GM12878 (cell line): ENCODE results near the gene TOP2A. TPM values are rescaled to one million over a fixed set of nuclear protein-coding genes. Genes with fewer than 3 reads are reported as not detected.

Experiments used
- ATAC-seq: fragments of 200-7000 bp; cut with Tn5 transposase; 3 replicates; pipeline ENCODE4 v1.9.1; 2020; ENCODE audit warnings: mild to moderate bottlenecking, moderate library complexity
- BruUV-seq: library from RNA; stranded (reverse); fragments of 400-500 nt; replicated peaks from 2 replicates; lab custom pipeline; 2021; lab: Mats Ljungman, UMichigan
- CTCF ChIA-PET: fragments of 300-600 bp; sonication (Branson Sonifier 250); formaldehyde crosslinking; extraction: SDS; loops from one replicate; lab custom pipeline; 2021; ENCODE audit warnings: inconsistent platforms; lab: Yijun Ruan, JAX
- POLR2A ChIA-PET: fragments of 350-600 bp; formaldehyde crosslinking; extraction: SDS; loops from one replicate; lab custom pipeline; 2021; ENCODE audit warnings: inconsistent platforms; lab: Charles Lee
- RAD21 ChIA-PET: fragments of 300-600 bp; sonication (Branson Sonifier 250); formaldehyde crosslinking; loops from one replicate; lab custom pipeline; 2023; ENCODE audit warnings: antibody characterized with exemption; ENCODE audit not compliant: unreplicated experiment; lab: Charles Lee
- SMC1A ChIA-PET: fragments of 300-600 bp; sonication (Branson Sonifier 250); formaldehyde crosslinking; loops from one replicate; lab custom pipeline; 2023; ENCODE audit not compliant: unreplicated experiment, uncharacterized antibody; lab: Charles Lee
- DNase-seq: peaks from one replicate; pipeline ENCODE4 v3.0.0-alpha.2; 2011; ENCODE audit warnings: low read depth, low spot score
- FAIRE-seq: peaks from 3 replicates; lab custom pipeline; 2011; peaks lifted over from hg19 to GRCh38; lab: Jason Lieb, UNC
- H2AFZ ChIP-seq: 2 replicates; pipeline ENCODE4 v1.6.0; 2011; ENCODE audit warnings: low read depth, low read length, control low read depth; ENCODE audit not compliant: control insufficient read depth
- H3K27ac ChIP-seq: 2 replicates; pipeline ENCODE4 v1.5.1; 2011; ENCODE audit warnings: control low read depth; ENCODE audit not compliant: control insufficient read depth, insufficient read depth
- H3K27me3 ChIP-seq, 2 experiments: replicated peaks in 1 of 2; 2 replicates each; pipeline versions ENCODE4 v1.6.0 to v1.6.1; 2011; ENCODE audit warnings: low read length in 1 of 2; ENCODE audit not compliant: control insufficient read depth in 2 of 2, insufficient read depth in 2 of 2
- H3K36me3 ChIP-seq, 2 experiments: 2 replicates each; pipeline ENCODE4 v1.5.1; 2011; ENCODE audit warnings: low read length in 1 of 2; ENCODE audit not compliant: control insufficient read depth in 2 of 2, insufficient read depth in 2 of 2
- H3K4me1 ChIP-seq: 2 replicates; pipeline ENCODE4 v1.6.1; 2011; ENCODE audit warnings: mild to moderate bottlenecking, low read length, moderate library complexity, mixed read lengths; ENCODE audit not compliant: control insufficient read depth, insufficient read depth
- H3K4me2 ChIP-seq: 2 replicates; pipeline ENCODE4 v1.6.0; 2011; ENCODE audit warnings: control low read depth; ENCODE audit not compliant: control insufficient read depth, insufficient read depth
- H3K4me3 ChIP-seq: fragments of 200-600 bp; sonication (generic); 2 replicates; pipeline ENCODE4 v1.5.1; 2016
- H3K79me2 ChIP-seq: 2 replicates; pipeline ENCODE4 v1.6.0; 2011; ENCODE audit warnings: low read length; ENCODE audit not compliant: control insufficient read depth, insufficient read depth
- H3K9ac ChIP-seq: 2 replicates; pipeline ENCODE4 v1.8.0; 2011; ENCODE audit warnings: low read length, control low read depth, mixed read lengths; ENCODE audit not compliant: control insufficient read depth, insufficient read depth
- H3K9me3 ChIP-seq: replicated peaks from 3 replicates; pipeline ENCODE4 v1.5.1; 2011; ENCODE audit warnings: mild to moderate bottlenecking, low read length; ENCODE audit not compliant: control insufficient read depth, insufficient read depth
- H4K20me1 ChIP-seq: 2 replicates; pipeline ENCODE4 v1.6.0; 2011; ENCODE audit not compliant: control insufficient read depth, insufficient read depth
- CBX3 ChIP-seq: fragments of 200-600 bp; sonication (generic); IDR thresholded peaks from 2 replicates; pipeline ENCODE4 v1.6.1; 2016; ENCODE audit warnings: low read depth, borderline replicate concordance
- CBX5 ChIP-seq: sonication (generic); IDR thresholded peaks from 2 replicates; pipeline ENCODE4 v1.6.1; 2016; ENCODE audit warnings: low read depth, moderate library complexity, mild to moderate bottlenecking, inconsistent platforms
- FOS ChIP-seq: IDR thresholded peaks from 3 replicates; pipeline ENCODE4 v1.6.1; 2011; ENCODE audit warnings: borderline replicate concordance; ENCODE audit not compliant: insufficient read length; ENCODE audit errors: extremely low read depth
- IRF5 ChIP-seq: fragments of 450-650 bp; IDR thresholded peaks from 2 replicates; pipeline ENCODE4 v1.6.1; 2017; ENCODE audit warnings: borderline replicate concordance
- MAX ChIP-seq: IDR thresholded peaks from 2 replicates; pipeline ENCODE4 v1.6.1; 2012; ENCODE audit warnings: low read depth, low read length, improper control_type of control experiment
- PAX5 ChIP-seq: IDR thresholded peaks from 2 replicates; pipeline ENCODE4 v1.6.1; 2011; ENCODE audit warnings: low read depth, low read length, borderline replicate concordance
- PAX8 ChIP-seq: fragments of 450-650 bp; IDR thresholded peaks from 2 replicates; pipeline ENCODE4 v1.6.1; 2017; ENCODE audit warnings: mild to moderate bottlenecking, moderate library complexity
- REST ChIP-seq: IDR thresholded peaks from 2 replicates; pipeline ENCODE4 v1.6.1; 2012; ENCODE audit warnings: mild to moderate bottlenecking, low read depth, low read length
- ZNF622 ChIP-seq: fragments of 450-650 bp; IDR thresholded peaks from 2 replicates; pipeline ENCODE4 v1.6.1; 2017; ENCODE audit warnings: mild to moderate bottlenecking, inconsistent platforms
- WGBS: methylation state at CpG from one replicate; pipeline ENCODE4 v1.1.6; 2016; ENCODE audit warnings: low lambda C conversion rate; ENCODE audit not compliant: insufficient replicate concordance, insufficient coverage; ENCODE audit errors: missing lambda C conversion rate; 5-methylcytosine and 5-hydroxymethylcytosine counted together
- in situ Hi-C: fragments of 300-500 bp; cut with MboI; formaldehyde crosslinking; loops from 9 replicates; pipeline ENCODE4 v1.14.3; 2018; ENCODE audit warnings: mixed read lengths
- intact Hi-C: fragments of 100-400 bp; cut with micrococcal nuclease; formaldehyde crosslinking; loops from one replicate; pipeline ENCODE4 v1.14.2; 2022; ENCODE audit not compliant: unreplicated experiment
- polyA plus RNA-seq, 11 experiments: library from polyadenylated mRNA; depleted of rRNA in 4 of 11; unstranded in 6 of 11; stranded (reverse) in 5 of 11; fragments of >200 nt; fragmentation: Nextera tagmentation in 4 of 11; fragmentation: Illumina TruSeq in 1 of 11; extraction: Ambion mirVana in 4 of 11; extraction: Trizol in 1 of 11; gene quantifications; 1 replicate in 1 of 11; 2 replicates in 10 of 11; pipeline versions ENCODE4 v1.2.1 to v1.2.3, GENCODE V29; 2011 to 2016; ENCODE audit warnings: inconsistent platforms in 2 of 11, missing spikeins in 2 of 11, low read depth in 1 of 11
- total RNA-seq, 4 experiments: library from RNA; depleted of rRNA in 3 of 4; stranded (reverse); fragments of >200 nt in 3 of 4; fragmentation: Illumina TruSeq in 1 of 4; extraction: Trizol in 1 of 4; gene quantifications; 2 replicates each; pipeline versions ENCODE4 v1.2.1 to v1.2.3, GENCODE V29; 2013 to 2021

TOP2A gene
- total and polyA plus RNA-seq, 10 of the 15 experiments (the other 5 are each of a cell fraction or from before 2014, with no cell fraction given) = 117 to 275 (median 232) TPM

DNA sequence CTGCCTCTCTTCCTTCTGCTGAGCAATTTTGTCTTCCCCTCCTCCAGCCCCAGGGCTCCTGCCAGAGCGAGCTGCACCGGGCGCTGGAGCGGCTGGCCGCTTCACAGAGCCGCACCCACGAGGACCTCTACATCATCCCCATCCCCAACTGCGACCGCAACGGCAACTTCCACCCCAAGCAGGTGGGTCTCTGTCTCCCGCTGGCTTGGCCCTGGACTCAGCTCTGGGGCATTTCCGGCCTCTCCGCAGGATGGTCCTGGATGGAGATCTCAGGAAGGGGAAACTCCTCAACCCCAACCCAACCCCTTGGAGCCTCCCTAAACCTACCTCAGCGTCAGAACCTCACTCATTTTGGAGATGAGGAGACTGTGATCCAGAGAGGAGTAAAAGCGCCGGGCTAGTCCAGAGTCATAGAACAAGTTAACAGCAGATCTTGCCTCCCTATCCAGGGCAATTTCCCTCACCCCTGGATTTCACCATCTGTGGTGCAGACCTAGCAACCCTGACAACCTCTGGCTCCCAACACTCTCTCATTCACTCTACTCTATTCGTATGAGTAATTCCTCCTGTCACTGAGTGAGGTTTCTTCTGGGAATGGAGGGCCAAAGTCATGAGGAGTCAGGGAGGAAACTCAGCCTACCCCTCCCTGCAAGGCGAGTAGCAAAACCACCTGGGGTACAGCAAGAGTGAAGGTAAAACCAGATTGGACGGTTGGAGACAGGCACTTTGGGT lies 36.4 kb upstream of the TOP2A start (continued):
- TF ChIP-seq CBX5 (no peak), MAX (no peak), PAX5 (no peak)

GRCh38 chr17:40452921-40453378 lies 35.3 kb upstream of the TOP2A start:
- TF ChIP-seq PAX8 = no peak
- no peak for TF ChIP-seq CBX3
- no peak for TF ChIP-seq REST
- TF ChIP-seq IRF5 = no peak
- no peak for TF ChIP-seq FOS
- no peak for TF ChIP-seq ZNF622

More at GRCh38 chr17:40452921-40453378, 35.3 kb upstream of the TOP2A start:
- ChIA-PET POLR2A (no interaction called here), CTCF (interaction anchor here (2.1 kb wide), 1 partner anchor 23 kb away, joined by 5 read pairs; no protein-coding TSS in a partner anchor), SMC1A (interaction anchor here (4.4 kb wide), 1 partner anchor 79 kb away, joined by 27 read pairs; no protein-coding TSS in a partner anchor), RAD21 (interaction anchor here (1.4 kb wide), 1 partner anchor 35 kb away, joined by 3 read pairs; the partner anchor contains the start of gene TOP2A)
- in situ Hi-C loops = no loop called here
- 0 out of 4 replicates have a peak, but pooled peaks cover 0 to 7% of the 10 kb centered on the region in 2 experiments for H3K27me3 ChIP-seq
- no peaks in the 10 kb centered on the region for H4K20me1 ChIP-seq
- intact Hi-C loops = no loop called here
- no peak overlapping the region for H3K9ac ChIP-seq
- ATAC-seq (no peak), DNase-seq (no peak), FAIRE-seq (no peak)
- H2AFZ ChIP-seq = no peak overlapping the region
- H3K4me2 ChIP-seq = no peak overlapping the region
- no peak overlapping the region for H3K4me3 ChIP-seq
- no peaks in the 10 kb centered on the region; the same call in 1 of the 2 replicates for H3K4me1 ChIP-seq
- WGBS = 61% methylated on average over 15 of the region's 15 CpGs
- no peaks in the 10 kb centered on the region for H3K79me2 ChIP-seq
- H3K36me3 ChIP-seq = no peaks in the 10 kb centered on the region
- no TSS peak for BruUV-seq
- no peak overlapping the region for H3K27ac ChIP-seq
- H3K9me3 ChIP-seq = no peaks in the 10 kb centered on the region
